GM12874 (cell line): ENCODE results near the gene DSE.

Source experiments
- TF ChIP-seq, protein P1 (sequence below): IDR thresholded peaks from 2 replicates; pipeline ENCODE4 v1.5.1; 2011; ENCODE audit warnings: low read depth, mild to moderate bottlenecking, control low read depth, low read length, moderate library complexity; ENCODE audit not compliant: insufficient read depth

DSE gene

DNA sequence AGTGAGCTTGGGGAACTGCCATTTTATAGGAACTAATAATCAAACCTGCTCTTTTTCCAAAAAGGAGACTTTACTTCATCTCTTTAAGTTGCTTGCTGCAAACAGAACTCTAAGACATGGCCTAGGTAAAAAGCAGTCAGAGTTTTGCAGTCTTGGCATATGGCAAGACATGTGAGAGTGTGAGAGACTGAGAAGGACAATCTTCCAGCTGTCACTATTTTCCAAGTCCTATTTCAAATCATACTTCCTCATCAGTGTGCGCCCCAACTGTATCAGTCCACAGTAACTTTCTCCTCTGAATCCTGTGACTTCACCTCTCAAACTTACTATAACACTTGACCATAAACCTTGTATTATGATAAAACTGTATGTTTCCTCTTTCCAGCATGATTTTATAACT is 100.8 kb downstream of the DSE start:
- TF ChIP-seq, protein P1, sequence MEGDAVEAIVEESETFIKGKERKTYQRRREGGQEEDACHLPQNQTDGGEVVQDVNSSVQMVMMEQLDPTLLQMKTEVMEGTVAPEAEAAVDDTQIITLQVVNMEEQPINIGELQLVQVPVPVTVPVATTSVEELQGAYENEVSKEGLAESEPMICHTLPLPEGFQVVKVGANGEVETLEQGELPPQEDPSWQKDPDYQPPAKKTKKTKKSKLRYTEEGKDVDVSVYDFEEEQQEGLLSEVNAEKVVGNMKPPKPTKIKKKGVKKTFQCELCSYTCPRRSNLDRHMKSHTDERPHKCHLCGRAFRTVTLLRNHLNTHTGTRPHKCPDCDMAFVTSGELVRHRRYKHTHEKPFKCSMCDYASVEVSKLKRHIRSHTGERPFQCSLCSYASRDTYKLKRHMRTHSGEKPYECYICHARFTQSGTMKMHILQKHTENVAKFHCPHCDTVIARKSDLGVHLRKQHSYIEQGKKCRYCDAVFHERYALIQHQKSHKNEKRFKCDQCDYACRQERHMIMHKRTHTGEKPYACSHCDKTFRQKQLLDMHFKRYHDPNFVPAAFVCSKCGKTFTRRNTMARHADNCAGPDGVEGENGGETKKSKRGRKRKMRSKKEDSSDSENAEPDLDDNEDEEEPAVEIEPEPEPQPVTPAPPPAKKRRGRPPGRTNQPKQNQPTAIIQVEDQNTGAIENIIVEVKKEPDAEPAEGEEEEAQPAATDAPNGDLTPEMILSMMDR, result no peak

DNA sequence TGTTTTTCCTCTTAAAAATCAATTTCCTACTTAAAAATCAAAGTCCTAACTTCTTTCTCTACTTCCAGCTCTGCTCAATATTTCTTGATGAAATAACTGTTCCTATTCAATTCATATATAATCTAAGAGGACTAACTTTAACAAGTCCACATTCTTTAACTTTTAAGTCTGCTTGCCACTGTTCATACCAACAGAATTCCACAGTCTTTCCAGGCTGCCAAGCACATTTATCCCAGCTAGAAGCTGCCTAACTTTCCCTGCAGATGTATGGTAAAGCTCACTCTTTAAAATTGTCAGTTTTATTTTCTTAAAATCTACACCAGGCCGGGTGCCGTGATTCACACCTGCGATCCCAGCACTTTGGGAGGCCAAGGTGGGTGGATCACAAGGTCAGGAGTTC is 102.0 kb downstream of the DSE start:
- TF ChIP-seq, protein P1, result no peak

DNA sequence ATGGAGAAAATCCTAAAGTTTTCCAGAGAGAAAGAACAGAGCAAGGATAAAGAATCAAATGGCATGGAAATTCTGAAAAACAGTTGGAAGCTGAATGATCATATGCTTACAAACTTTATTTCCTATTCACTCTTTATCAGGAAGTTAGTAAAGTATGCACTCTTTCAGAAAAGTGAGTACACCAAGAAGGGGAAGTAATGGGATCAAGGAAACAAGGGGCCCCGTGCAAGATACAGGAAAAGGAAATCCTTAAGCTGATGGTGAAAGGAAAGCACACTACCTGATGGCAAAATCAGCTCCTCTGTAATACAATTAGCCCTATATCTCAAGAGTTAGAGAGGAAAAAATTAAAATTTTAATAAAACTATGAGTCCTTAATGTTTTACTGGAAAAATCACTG is 104.4 kb downstream of the DSE start:
- TF ChIP-seq, protein P1, result no peak

DNA sequence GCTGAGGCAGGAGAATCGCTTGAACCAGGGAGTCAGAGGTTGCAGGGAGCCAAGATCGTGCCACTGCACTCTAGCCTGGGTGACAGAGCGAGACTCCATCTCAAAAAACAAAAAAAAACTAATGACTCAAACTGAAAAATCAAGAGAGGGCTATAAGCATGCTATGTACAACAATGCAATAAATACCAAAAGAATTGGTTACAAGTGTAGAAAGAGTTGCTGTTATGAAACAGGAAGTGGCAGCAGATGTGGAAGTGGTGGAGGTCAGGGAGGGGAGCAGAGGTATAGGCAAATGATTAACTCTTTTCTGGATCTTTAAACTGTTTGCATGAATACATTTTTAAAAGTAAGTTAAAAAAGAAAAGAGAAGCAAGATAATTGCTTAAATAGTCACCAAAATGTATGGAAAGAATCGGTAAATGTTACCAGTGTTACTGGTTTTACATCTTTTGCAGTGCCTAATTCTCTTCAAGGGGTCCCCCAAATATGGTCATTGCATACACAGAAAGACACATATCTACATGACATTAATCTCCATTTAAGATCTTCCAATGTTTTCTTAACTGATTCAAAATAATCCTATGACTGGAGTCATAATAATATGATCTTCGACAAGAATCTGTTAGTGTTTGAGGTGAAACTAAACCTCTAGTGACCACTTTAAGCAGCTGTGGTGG is 105.4 kb downstream of the DSE start:
- TF ChIP-seq, protein P1, result no peak

DNA sequence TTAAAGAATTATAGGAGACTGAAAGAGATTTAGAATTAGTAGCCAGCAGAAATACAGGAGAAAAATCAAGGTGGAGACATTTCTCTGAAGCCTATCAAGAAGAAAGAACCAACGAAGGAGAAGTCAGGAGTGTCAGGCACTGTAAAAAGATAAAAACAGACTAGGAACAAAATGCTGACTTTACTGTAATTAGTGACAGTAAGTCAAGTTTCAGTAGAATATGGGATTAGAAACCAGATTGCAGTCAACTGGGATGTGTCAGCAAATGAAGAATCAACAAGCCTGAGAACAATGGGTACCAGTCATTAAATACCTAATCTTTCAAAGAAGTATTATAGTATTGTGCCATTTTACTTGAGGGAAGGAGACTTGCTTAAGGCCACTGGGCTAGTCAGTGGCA is 112.0 kb downstream of the DSE start:
- TF ChIP-seq, protein P1, result no peak

DNA sequence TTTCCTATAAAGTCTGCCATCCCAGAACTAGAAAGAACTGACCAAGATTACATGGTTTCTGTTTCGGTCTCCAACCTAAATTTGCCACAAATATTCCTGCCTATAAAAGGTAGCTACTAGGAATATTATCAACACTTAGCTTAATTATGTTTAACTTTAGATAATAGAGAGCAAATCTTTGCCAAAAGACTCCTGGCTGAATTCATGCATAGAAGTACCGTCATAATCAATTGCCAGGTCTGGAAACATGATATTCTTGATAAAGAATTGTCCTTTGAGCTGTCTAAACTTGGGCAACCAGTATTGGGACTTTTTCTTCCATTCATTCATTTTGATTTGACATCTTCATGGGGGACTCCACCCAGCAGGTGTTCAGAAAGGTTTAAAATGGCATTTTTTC is 112.9 kb downstream of the DSE start:
- TF ChIP-seq, protein P1, result no peak

DNA sequence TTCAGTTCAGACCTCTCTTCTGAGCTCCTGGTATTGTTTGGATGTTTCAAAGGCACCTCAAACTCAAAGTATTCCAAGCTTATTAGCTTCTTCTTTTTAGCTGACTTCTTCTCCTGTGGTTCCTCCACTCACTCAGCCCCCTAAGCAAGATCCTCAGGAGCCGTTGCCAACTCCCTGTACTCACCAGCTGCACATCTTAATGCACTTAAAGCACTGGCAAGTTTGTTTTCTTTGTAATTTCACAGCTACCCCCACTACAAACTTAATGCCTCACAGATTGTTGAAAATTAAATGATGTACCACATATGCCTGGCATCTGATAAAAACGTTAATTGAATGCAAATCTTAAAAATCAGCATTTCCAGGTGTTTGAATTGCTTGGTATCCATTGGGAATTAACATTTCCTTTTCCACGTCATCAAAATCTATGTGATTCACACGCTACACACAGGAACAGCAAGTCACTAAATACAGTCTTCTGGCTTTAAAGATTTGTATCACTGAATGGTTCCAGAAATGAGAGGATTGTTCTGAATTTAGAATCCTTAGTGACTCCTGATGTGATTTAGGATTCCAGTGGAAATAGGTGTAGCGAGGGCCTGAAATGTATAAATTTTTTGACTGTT is 114.9 kb downstream of the DSE start:
- TF ChIP-seq, protein P1, result no peak
